LNCaP clone FGC (cell line): ENCODE data around the gene IQSEC3.

Experiments used
- DNase-seq: peaks from one replicate; pipeline ENCODE4 v3.0.0-alpha.2; 2011; ENCODE audit warnings: low read depth
- H3K4me3 ChIP-seq: 2 replicates; pipeline ENCODE4 v1.5.1; 2011; ENCODE audit warnings: mild to moderate bottlenecking, low read depth, low read length, control low read depth
- CTCF ChIP-seq: IDR thresholded peaks from 2 replicates; pipeline ENCODE4 v1.5.1; 2012; ENCODE audit warnings: mild to moderate bottlenecking; ENCODE audit not compliant: control insufficient read depth, insufficient read depth; ENCODE audit errors: extremely low read depth

The IQSEC3 gene

GRCh38 chr12:89653-90052 is 23.1 kb downstream of the IQSEC3 start:
- no peak for DNase-seq
- no peak overlapping the region for H3K4me3 ChIP-seq
- no peak for TF ChIP-seq CTCF

GRCh38 chr12:91213-91612 is 24.6 kb downstream of the IQSEC3 start:
- no peak for DNase-seq
- no peak overlapping the region for H3K4me3 ChIP-seq
- no peak for TF ChIP-seq CTCF

- DNase-seq = no peak
- no peak for TF ChIP-seq CTCF
- no peak overlapping the region for H3K4me3 ChIP-seq
Measured at GRCh38 chr12:93266-94005, 26.9 kb downstream of the IQSEC3 start.

- no peak overlapping the region for H3K4me3 ChIP-seq
- no peak for DNase-seq
- no peak for TF ChIP-seq CTCF
Measured at GRCh38 chr12:96543-96942, 30.0 kb downstream of the IQSEC3 start.

GRCh38 chr12:98924-99352 is 32.4 kb downstream of the IQSEC3 start:
- no peak for DNase-seq
- no peak overlapping the region for H3K4me3 ChIP-seq
- TF ChIP-seq CTCF = no peak

- no peak overlapping the region for H3K4me3 ChIP-seq
- TF ChIP-seq CTCF = no peak
- DNase-seq = no peak
Measured at GRCh38 chr12:99605-100004, 33.0 kb downstream of the IQSEC3 start.

GRCh38 chr12:101969-102878 is 35.7 kb downstream of the IQSEC3 start:
- DNase-seq = no peak
- no peak overlapping the region for H3K4me3 ChIP-seq
- TF ChIP-seq CTCF = no peak
